B cell (primary cell): ENCODE results near the gene NAA10. TPM values are rescaled to one million over a fixed set of nuclear protein-coding genes. Genes with fewer than 3 reads are reported as not detected.
A peak's percentile ranks its signal among the peaks of the same experiment; 100 is the strongest.

Source experiments
- ATAC-seq: fragments of 200-7000 bp; cut with Tn5 transposase; one replicate; pipeline ENCODE4 v1.10.0; 2021; ENCODE audit warnings: low read depth, mild to moderate bottlenecking, moderate number of reproducible peaks, moderate library complexity
- CTCF ChIA-PET: fragments of 350-600 bp; sonication (Branson Sonifier 250); formaldehyde crosslinking; loops from one replicate; lab custom pipeline; 2021; ENCODE audit warnings: antibody characterized with exemption, inconsistent platforms; lab: Charles Lee
- POLR2A ChIA-PET: fragments of 350-600 bp; sonication (Branson Sonifier 250); formaldehyde crosslinking; loops from one replicate; lab custom pipeline; 2021; ENCODE audit warnings: antibody characterized with exemption; lab: Charles Lee
- DNase-seq: peaks from one replicate; pipeline ENCODE4 v3.0.0; 2013
- H2AFZ ChIP-seq: 2 replicates; pipeline ENCODE4 v1.6.1; 2012; ENCODE audit warnings: mild to moderate bottlenecking, low read depth, low read length; ENCODE audit not compliant: insufficient read depth, poor library complexity, severe bottlenecking
- H3K27ac ChIP-seq, 2 donors: 1 replicate in 1 of 2; 2 replicates in 1 of 2; pipeline ENCODE4 v1.5.1; 2012 to 2013; ENCODE audit warnings: low read length in 2 of 2, mild to moderate bottlenecking in 2 of 2, moderate library complexity in 1 of 2
- H3K27me3 ChIP-seq, 4 experiments: fragments of 200-600 bp in 1 of 4; sonication (generic) in 1 of 4; replicated peaks in 1 of 4; 1 replicate in 2 of 4; 2 replicates in 2 of 4; pipeline versions ENCODE4 v1.6.1 to v1.7.0; 2013 to 2016; ENCODE audit warnings: low read length in 3 of 4, mild to moderate bottlenecking in 2 of 4, mixed read lengths in 1 of 4, moderate library complexity in 1 of 4; ENCODE audit not compliant: insufficient read depth in 4 of 4, control insufficient read depth in 3 of 4; ENCODE audit errors: control extremely low read depth in 1 of 4
- H3K36me3 ChIP-seq, 2 experiments: replicated peaks in 1 of 2; 1 replicate in 1 of 2; 2 replicates in 1 of 2; pipeline versions ENCODE4 v1.6.1 to v1.7.1; 2013; ENCODE audit warnings: low read length in 1 of 2; ENCODE audit not compliant: insufficient read depth in 2 of 2, control insufficient read depth in 1 of 2; ENCODE audit errors: control extremely low read depth in 1 of 2, extremely low read depth in 1 of 2
- H3K4me1 ChIP-seq, 2 donors: fragments of 200-600 bp in 1 of 2; sonication (generic) in 1 of 2; 1 replicate in 1 of 2; 2 replicates in 1 of 2; pipeline versions ENCODE4 v1.5.1 to v1.6.1; 2013 to 2017; ENCODE audit warnings: low read length in 2 of 2; ENCODE audit not compliant: control insufficient read depth in 2 of 2, insufficient read depth in 2 of 2
- H3K4me2 ChIP-seq: replicated peaks from 2 replicates; pipeline ENCODE3; 2012; ENCODE audit warnings: mild to moderate bottlenecking, low read depth, low read length; ENCODE audit not compliant: poor library complexity, severe bottlenecking
- H3K4me3 ChIP-seq, 5 experiments: fragments of 200-600 bp in 1 of 5; sonication (generic) in 1 of 5; 1 replicate in 3 of 5; 2 replicates in 2 of 5; pipeline versions ENCODE4 v1.5.1 to v1.7.0; 2011 to 2016; ENCODE audit warnings: low read length in 4 of 5, mild to moderate bottlenecking in 4 of 5, low read depth in 2 of 5, control low read depth in 1 of 5, moderate library complexity in 1 of 5; ENCODE audit not compliant: insufficient read depth in 1 of 5; ENCODE audit errors: control extremely low read depth in 1 of 5, extremely low read depth in 1 of 5
- H3K79me2 ChIP-seq: fragments of 200-600 bp; sonication (generic); one replicate; pipeline ENCODE4 v1.6.0; 2016; ENCODE audit warnings: low read length; ENCODE audit not compliant: control insufficient read depth, insufficient read depth
- H3K9ac ChIP-seq: fragments of 200-600 bp; sonication (generic); 2 replicates; pipeline ENCODE4 v1.6.1; 2017; ENCODE audit warnings: mild to moderate bottlenecking, low read length, moderate library complexity
- H3K9me3 ChIP-seq, 3 donors: one replicate each; pipeline versions ENCODE4 v1.6.1 to v1.7.1; 2013; ENCODE audit warnings: low read length in 2 of 3; ENCODE audit not compliant: control insufficient read depth in 2 of 3, insufficient read depth in 1 of 3; ENCODE audit errors: control extremely low read depth in 1 of 3
- H4K20me1 ChIP-seq: 2 replicates; pipeline ENCODE4 v1.6.0; 2012; ENCODE audit warnings: mild to moderate bottlenecking, low read length; ENCODE audit not compliant: insufficient read depth, control insufficient read depth, poor library complexity, severe bottlenecking
- H3K27ac Mint-ChIP-seq: one replicate; pipeline ENCODE4 v1.8.0; 2021; ENCODE audit warnings: mixed read lengths
- H3K27me3 Mint-ChIP-seq: one replicate; pipeline ENCODE4 v1.8.0; 2021; ENCODE audit warnings: mixed read lengths
- H3K4me1 Mint-ChIP-seq: one replicate; pipeline ENCODE4 v1.8.0; 2021; ENCODE audit warnings: mixed read lengths
- H3K4me3 Mint-ChIP-seq: one replicate; pipeline ENCODE4 v1.8.0; 2021; ENCODE audit warnings: mixed read lengths
- H3K9me3 Mint-ChIP-seq: one replicate; pipeline ENCODE4 v1.8.0; 2022; ENCODE audit warnings: mixed read lengths; ENCODE audit not compliant: insufficient read depth
- CTCF ChIP-seq: fragments of 200-600 bp; IDR thresholded peaks from one replicate; pipeline ENCODE4 v1.8.0; 2022; ENCODE audit warnings: antibody characterized with exemption, mild to moderate bottlenecking
- EZH2 ChIP-seq: IDR thresholded peaks from 2 replicates; pipeline ENCODE4 v1.6.1; 2012; ENCODE audit warnings: borderline replicate concordance, low read depth, mild to moderate bottlenecking, moderate library complexity, low read length; ENCODE audit not compliant: insufficient read depth, poor library complexity, severe bottlenecking
- whole genome bisulfite sequencing: methylation state at CpG from one replicate; pipeline ENCODE4 v1.1.5; 2013; ENCODE audit warnings: missing lambda C conversion rate; ENCODE audit not compliant: insufficient coverage; 5-methylcytosine and 5-hydroxymethylcytosine counted together
- intact Hi-C: fragments of 100-400 bp; cut with micrococcal nuclease; formaldehyde crosslinking; loops from one replicate; pipeline ENCODE4 v1.10.0; 2022
- polyA plus RNA-seq: library from polyadenylated mRNA; depleted of rRNA; stranded (reverse); fragments of >200 nt; gene quantifications from 2 replicates; pipeline ENCODE4 v1.2.3, GENCODE V29; 2012
- total RNA-seq, 2 donors: library from RNA; stranded (reverse); fragments of 120-200 nt in 1 of 2; gene quantifications; 1 replicate in 1 of 2; 2 replicates in 1 of 2; pipeline versions ENCODE4 v1.2.3 to v1.2.4, GENCODE V29; 2013 to 2022

NAA10 gene
- total and polyA plus RNA-seq, 2 donors (not counting 1 experiment from before 2014, with no cell fraction given) = 78.3 to 102 TPM

GRCh38 chrX:153921511-153922446 is 13.1 kb downstream of the NAA10 start:
- H3K4me3 ChIP-seq = no peak overlapping the region
- Mint-ChIP-seq H3K27me3 (no peaks in the 10 kb centered on the region), H3K4me3 (peak overlapping the region; percentile 44), H3K4me1 (peaks cover 33% of the 10 kb centered on the region), H3K9me3 (no peaks in the 10 kb centered on the region), H3K27ac (peak overlapping the region; percentile 71)
- H3K27me3 ChIP-seq = no peaks in the 10 kb centered on the region
- no peak for DNase-seq
- H3K36me3 ChIP-seq = peaks cover 0 to 27% of the 10 kb centered on the region in 2 experiments
- ATAC-seq = no peak
- peaks cover 41% of the 10 kb centered on the region for H4K20me1 ChIP-seq
- H2AFZ ChIP-seq = no peak overlapping the region
- H3K9me3 ChIP-seq = no peaks in the 10 kb centered on the region
- no peak overlapping the region for H3K9ac ChIP-seq
- peaks cover 44% of the 10 kb centered on the region for H3K79me2 ChIP-seq
- no peak overlapping the region for H3K27ac ChIP-seq
- 83% methylated on average over 18 of the region's 40 CpGs for WGBS
- peaks cover 32 to 40% of the 10 kb centered on the region in 2 donors for H3K4me1 ChIP-seq
- H3K4me2 ChIP-seq = peak overlapping the region; percentile 98
- intact Hi-C loops = no loop called here
- ChIA-PET CTCF (interaction anchor here (1.0 to 13.1 kb wide), 4 partner anchors 25 to 161 kb away, joined by 3 to 325 read pairs (median 8); partner anchors contain the start of genes IDH3G, RENBP and SSR4), POLR2A (interaction anchor here (1.1 to 1.2 kb wide), 2 partner anchors 23 to 25 kb away, joined by 4 to 12 read pairs; no protein-coding TSS in a partner anchor)
- no peak for TF ChIP-seq CTCF
- no peak for TF ChIP-seq EZH2
